ENCODE results near the gene OARD1. TPM values are rescaled to one million over a fixed set of nuclear protein-coding genes. Genes with fewer than 3 reads are reported as not detected.
"Not testable (repeated sequence)": the region's sequence is repeated elsewhere in the genome, so short reads cannot be mapped to it uniquely, and the experiment has no call there.

The OARD1 gene
- total RNA-seq, 1 donor from 2014 or later: 26.8 TPM

- Mint-ChIP-seq H3K36me3 (ENCODE audit: low read depth) (no peaks in the 10 kb centered on the region), H3K9me3 (no peaks in the 10 kb centered on the region), H3K27me3 (ENCODE audit: insufficient read depth) (no peaks in the 10 kb centered on the region), H3K27ac (no peak overlapping the region), H3K4me1 (ENCODE audit: low read depth) (peaks cover 22% of the 10 kb centered on the region), H3K4me3 (peak overlapping the region; percentile 57)
- DNase-seq (ENCODE audit: low spot score): no peak
- intact Hi-C loops (cut with micrococcal nuclease): loop anchor here (5.0 kb wide), 3 partner anchors 64 to 699 kb away; partner anchors contain the start of gene LRFN2
Observed at GRCh38 chr6:41025966-41026530, 46.1 kb downstream of the OARD1 start.

DNA sequence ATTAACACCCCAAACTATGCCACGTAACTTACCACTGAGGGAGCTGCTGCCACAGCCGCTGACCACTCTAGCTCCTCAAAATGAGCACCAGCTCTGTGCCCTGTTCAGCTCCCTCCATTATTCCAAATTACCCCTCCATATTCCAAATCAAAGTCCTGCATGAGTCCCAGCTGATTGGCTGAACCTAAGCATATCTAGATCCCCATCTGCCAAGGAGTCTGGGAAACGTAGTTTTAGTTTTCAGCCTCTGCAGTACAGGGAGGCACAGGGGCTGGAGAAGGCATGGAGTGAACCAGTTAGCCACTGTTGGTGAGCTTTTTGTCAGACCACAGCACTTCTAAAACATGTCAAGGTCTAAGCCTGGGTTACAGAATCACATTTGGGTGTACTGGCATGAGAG lies 49.0 kb downstream of the OARD1 start:
- intact Hi-C loops (cut with micrococcal nuclease): no loop called here
- no peak overlapping the region for H3K27ac Mint-ChIP-seq

DNA sequence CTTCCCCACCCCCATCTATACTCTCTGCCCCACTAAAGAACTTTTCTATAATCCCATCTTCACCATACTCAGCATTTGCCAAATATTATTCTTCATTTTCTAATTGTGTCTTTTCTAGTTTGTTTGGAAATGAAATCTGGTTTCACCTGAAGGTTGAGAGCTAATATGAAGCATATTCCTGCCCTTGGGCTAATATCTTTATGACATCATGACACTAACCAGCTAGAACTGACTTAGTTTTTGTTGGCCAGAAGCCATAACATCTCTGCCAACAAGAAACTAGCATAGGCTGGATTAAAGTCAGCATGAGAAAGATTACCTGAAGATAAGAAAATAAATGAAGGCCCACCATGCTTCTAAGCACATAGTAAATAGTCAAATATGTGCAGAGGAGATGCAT lies 49.9 kb downstream of the OARD1 start:
- Mint-ChIP-seq H3K36me3 (ENCODE audit: low read depth) (no peaks in the 10 kb centered on the region), H3K4me1 (ENCODE audit: low read depth) (peaks cover 4% of the 10 kb centered on the region), H3K27ac (no peak overlapping the region), H3K27me3 (ENCODE audit: insufficient read depth) (peaks cover 2% of the 10 kb centered on the region), H3K4me3 (no peak overlapping the region), H3K9me3 (no peaks in the 10 kb centered on the region)
- DNase-seq (ENCODE audit: low spot score): no peak
- intact Hi-C loops (cut with micrococcal nuclease): no loop called here

More for the DNA sequence above, 49.0 kb downstream of the OARD1 start:
- Mint-ChIP-seq H3K4me1 (ENCODE audit: low read depth) (peaks cover 11% of the 10 kb centered on the region), H3K36me3 (ENCODE audit: low read depth) (no peaks in the 10 kb centered on the region), H3K9me3 (no peaks in the 10 kb centered on the region), H3K27me3 (ENCODE audit: insufficient read depth) (peaks cover 2% of the 10 kb centered on the region), H3K4me3 (no peak overlapping the region)
- no peak for DNase-seq (ENCODE audit: low spot score)

GRCh38 chr6:41021832-41022231 lies 50.3 kb downstream of the OARD1 start:
- DNase-seq (ENCODE audit: low spot score): no peak
- intact Hi-C loops (cut with micrococcal nuclease): no loop called here
- Mint-ChIP-seq H3K4me1 (ENCODE audit: low read depth) (no peaks in the 10 kb centered on the region), H3K4me3 (no peak overlapping the region), H3K27me3 (ENCODE audit: insufficient read depth) (peaks cover 2% of the 10 kb centered on the region), H3K27ac (no peak overlapping the region), H3K9me3 (no peaks in the 10 kb centered on the region), H3K36me3 (ENCODE audit: low read depth) (no peaks in the 10 kb centered on the region)

GRCh38 chr6:41017663-41018062 lies 54.5 kb downstream of the OARD1 start:
- DNase-seq (ENCODE audit: low spot score): no peak
- Mint-ChIP-seq H3K36me3 (ENCODE audit: low read depth) (no peaks in the 10 kb centered on the region), H3K9me3 (no peaks in the 10 kb centered on the region), H3K4me3 (no peak overlapping the region), H3K4me1 (ENCODE audit: low read depth) (no peaks in the 10 kb centered on the region), H3K27ac (no peak overlapping the region), H3K27me3 (ENCODE audit: insufficient read depth) (peaks cover 5% of the 10 kb centered on the region)
- intact Hi-C loops (cut with micrococcal nuclease): no loop called here

DNA sequence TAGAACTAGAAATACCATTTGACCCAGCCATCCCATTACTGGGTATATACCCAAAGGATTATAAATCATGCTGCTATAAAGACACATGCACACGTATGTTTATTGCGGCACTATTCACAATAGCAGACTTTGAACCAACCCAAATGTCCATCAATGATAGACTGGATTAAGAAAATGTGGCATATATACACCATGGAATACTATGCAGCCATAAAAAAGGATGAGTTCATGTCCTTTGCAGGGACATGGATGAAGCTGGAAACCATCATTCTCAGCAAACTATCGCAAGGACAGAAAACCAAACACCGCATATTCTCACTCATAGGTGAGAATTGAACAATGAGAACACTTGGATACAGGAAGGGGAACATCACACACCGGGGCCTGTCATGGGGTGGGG lies 56.3 kb downstream of the OARD1 start:
- H3K27ac Mint-ChIP-seq; intact Hi-C loops (cut with micrococcal nuclease); H3K27me3 Mint-ChIP-seq (ENCODE audit: insufficient read depth); H3K36me3 Mint-ChIP-seq (ENCODE audit: low read depth); DNase-seq (ENCODE audit: low spot score); H3K4me3 Mint-ChIP-seq; H3K4me1 Mint-ChIP-seq (ENCODE audit: low read depth); H3K9me3 Mint-ChIP-seq: not testable (repeated sequence)

- H3K9me3 Mint-ChIP-seq: no peaks in the 10 kb centered on the region
- peaks cover 12% of the 10 kb centered on the region for H3K27me3 Mint-ChIP-seq (ENCODE audit: insufficient read depth)
- H3K36me3 Mint-ChIP-seq (ENCODE audit: low read depth): no peaks in the 10 kb centered on the region
- DNase-seq (ENCODE audit: low spot score): no peak
- H3K4me3 Mint-ChIP-seq: no peak overlapping the region
- no peaks in the 10 kb centered on the region for H3K4me1 Mint-ChIP-seq (ENCODE audit: low read depth)
- intact Hi-C loops (cut with micrococcal nuclease): no loop called here
- H3K27ac Mint-ChIP-seq: no peak overlapping the region
Observed at GRCh38 chr6:41014780-41015179, 57.4 kb downstream of the OARD1 start.

Other genes starting within 250 kb of the OARD1 start
- 0.93 and 0.99 TPM in 2 replicates for gene UNC5CL, start 33.1 kb downstream of the OARD1 start, total RNA-seq
- not detected in 2 replicates for gene TSPO2, start 29.9 kb downstream of the OARD1 start, total RNA-seq
- not detected in 2 replicates for gene APOBEC2, start 19.2 kb downstream of the OARD1 start, total RNA-seq
- 29.6 and 30.1 TPM in 2 replicates for gene NFYA, start 618 bp upstream of the OARD1 start, total RNA-seq
- gene TREML1, start 82.0 kb upstream of the OARD1 start, total RNA-seq: not detected in 2 replicates
- gene TREM2, start 90.8 kb upstream of the OARD1 start, total RNA-seq: not detected in 2 replicates
- gene TREML2, start 128.8 kb upstream of the OARD1 start, total RNA-seq: 4.5 and 4.9 TPM in 2 replicates
- gene TREML4, start 156.0 kb upstream of the OARD1 start, total RNA-seq: not detected in 2 replicates
- not detected in 2 replicates for gene TREM1, start 214.3 kb upstream of the OARD1 start, total RNA-seq